Lower lobe of right lung (tissue), 2 donors: ENCODE data around the gene IFI27L1. TPM values are rescaled to one million over a fixed set of nuclear protein-coding genes. Genes with fewer than 3 reads are reported as not detected.

Source experiments
- ATAC-seq, 2 donors: fragments of 200-7000 bp; cut with Tn5 transposase; one replicate each; pipeline ENCODE4 v1.9.1; 2020 to 2022; ENCODE audit warnings: mild to moderate bottlenecking in 2 of 2, moderate library complexity in 2 of 2
- DNase-seq: peaks from one replicate; pipeline ENCODE4 v3.0.0-alpha.2; 2020
- H3K27ac ChIP-seq: fragments of 200-600 bp; one replicate; pipeline ENCODE4 v1.8.0; 2022
- H3K27me3 ChIP-seq: fragments of 200-600 bp; one replicate; pipeline ENCODE4 v1.8.0; 2022; ENCODE audit warnings: low read depth
- H3K36me3 ChIP-seq: fragments of 200-600 bp; one replicate; pipeline ENCODE4 v1.8.0; 2022; ENCODE audit warnings: mild to moderate bottlenecking
- H3K4me1 ChIP-seq: fragments of 200-600 bp; one replicate; pipeline ENCODE4 v1.8.0; 2022
- H3K4me3 ChIP-seq: fragments of 200-600 bp; one replicate; pipeline ENCODE4 v1.8.0; 2022; ENCODE audit warnings: mild to moderate bottlenecking
- H3K9me3 ChIP-seq: fragments of 200-600 bp; one replicate; pipeline ENCODE4 v1.8.0; 2022
- intact Hi-C: fragments of 100-400 bp; cut with DNase I; formaldehyde crosslinking; loops from one replicate; pipeline ENCODE4 v1.11.0; 2022
- total RNA-seq: library from RNA; stranded (reverse); fragmentation: NEBNext Ultra II Directional; extraction: Animal tissue kit (Norgen Biotek cat#: 25700); gene quantifications from one replicate; pipeline ENCODE4 v1.2.1, GENCODE V29; 2021
- TF ChIP-seq, protein P1 (sequence below): fragments of 200-600 bp; IDR thresholded peaks from one replicate; pipeline ENCODE4 v1.8.0; 2022; ENCODE audit warnings: antibody characterized with exemption, mild to moderate bottlenecking
- donor health status: DM: no; HTN: yes; CAD: no; lungs with severe emphysema.

IFI27L1 gene
- total RNA-seq, 1 donor from 2014 or later: 10.9 TPM

- H3K36me3 ChIP-seq: peaks cover 99% of the 10 kb centered on the region
- no peak overlapping the region for H3K4me3 ChIP-seq
- no peaks in the 10 kb centered on the region for H3K9me3 ChIP-seq
- DNase-seq (no peak), ATAC-seq (no peak)
- no peaks in the 10 kb centered on the region for H3K27me3 ChIP-seq
- TF ChIP-seq, protein P1, sequence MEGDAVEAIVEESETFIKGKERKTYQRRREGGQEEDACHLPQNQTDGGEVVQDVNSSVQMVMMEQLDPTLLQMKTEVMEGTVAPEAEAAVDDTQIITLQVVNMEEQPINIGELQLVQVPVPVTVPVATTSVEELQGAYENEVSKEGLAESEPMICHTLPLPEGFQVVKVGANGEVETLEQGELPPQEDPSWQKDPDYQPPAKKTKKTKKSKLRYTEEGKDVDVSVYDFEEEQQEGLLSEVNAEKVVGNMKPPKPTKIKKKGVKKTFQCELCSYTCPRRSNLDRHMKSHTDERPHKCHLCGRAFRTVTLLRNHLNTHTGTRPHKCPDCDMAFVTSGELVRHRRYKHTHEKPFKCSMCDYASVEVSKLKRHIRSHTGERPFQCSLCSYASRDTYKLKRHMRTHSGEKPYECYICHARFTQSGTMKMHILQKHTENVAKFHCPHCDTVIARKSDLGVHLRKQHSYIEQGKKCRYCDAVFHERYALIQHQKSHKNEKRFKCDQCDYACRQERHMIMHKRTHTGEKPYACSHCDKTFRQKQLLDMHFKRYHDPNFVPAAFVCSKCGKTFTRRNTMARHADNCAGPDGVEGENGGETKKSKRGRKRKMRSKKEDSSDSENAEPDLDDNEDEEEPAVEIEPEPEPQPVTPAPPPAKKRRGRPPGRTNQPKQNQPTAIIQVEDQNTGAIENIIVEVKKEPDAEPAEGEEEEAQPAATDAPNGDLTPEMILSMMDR: no peak
- peaks cover 9% of the 10 kb centered on the region for H3K4me1 ChIP-seq
- intact Hi-C loops: no loop called here
- no peak overlapping the region for H3K27ac ChIP-seq
These were observed 26.7 kb upstream of the IFI27L1 start for GRCh38 chr14:94054401-94054800.

GRCh38 chr14:94054936-94055335, 26.2 kb upstream of the IFI27L1 start:
- Histone ChIP-seq H3K9me3 (no peaks in the 10 kb centered on the region), H3K27ac (no peak overlapping the region), H3K4me1 (peaks cover 9% of the 10 kb centered on the region), H3K27me3 (no peaks in the 10 kb centered on the region), H3K4me3 (no peak overlapping the region), H3K36me3 (peaks cover 99% of the 10 kb centered on the region)
- intact Hi-C loops: no loop called here
- DNase-seq (no peak), ATAC-seq (no peak)
- TF ChIP-seq, protein P1: no peak

- ATAC-seq (peak in 1 of 2 donors; percentile 12), DNase-seq (no peak)
- Histone ChIP-seq H3K27me3 (no peaks in the 10 kb centered on the region), H3K27ac (no peak overlapping the region), H3K36me3 (peaks cover 99% of the 10 kb centered on the region), H3K4me1 (peaks cover 9% of the 10 kb centered on the region), H3K4me3 (no peak overlapping the region), H3K9me3 (no peaks in the 10 kb centered on the region)
- TF ChIP-seq, protein P1: no peak
- intact Hi-C loops: no loop called here
These were observed 24.4 kb upstream of the IFI27L1 start for GRCh38 chr14:94056579-94057308.

DNA sequence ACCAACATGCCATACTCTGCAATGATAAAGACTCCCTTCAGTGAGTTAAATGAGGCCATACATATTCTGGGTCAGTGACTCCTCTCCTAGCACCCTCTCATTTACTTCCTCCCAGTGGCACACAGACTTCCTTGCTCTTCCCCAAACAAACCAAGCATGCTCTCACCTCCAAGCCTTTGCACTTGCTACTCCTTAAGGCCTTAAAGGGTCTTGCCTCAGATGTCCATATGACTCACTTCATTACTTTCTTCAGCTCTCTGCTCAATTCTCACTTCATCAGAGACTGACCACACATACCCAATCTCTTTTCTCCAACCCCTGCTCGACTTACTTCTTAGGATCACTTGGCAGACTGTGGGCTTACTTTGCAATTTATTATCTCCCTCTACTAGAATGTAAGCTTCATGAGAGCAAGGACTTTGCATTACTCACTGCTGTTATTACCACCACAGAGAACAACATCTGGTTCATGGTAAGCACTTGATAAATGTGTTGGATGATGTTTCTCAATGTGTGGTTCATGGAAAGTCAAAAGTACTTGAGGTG, 22.9 kb upstream of the IFI27L1 start:
- Histone ChIP-seq H3K36me3 (peaks cover 93% of the 10 kb centered on the region), H3K27ac (no peak overlapping the region), H3K4me1 (peaks cover 9% of the 10 kb centered on the region), H3K4me3 (no peak overlapping the region), H3K9me3 (no peaks in the 10 kb centered on the region), H3K27me3 (no peaks in the 10 kb centered on the region)
- intact Hi-C loops: no loop called here
- DNase-seq (no peak), ATAC-seq (peak in 1 of 2 donors; percentile 5)
- TF ChIP-seq, protein P1: no peak

- Histone ChIP-seq H3K27ac (no peak overlapping the region), H3K4me1 (peaks cover 9% of the 10 kb centered on the region)
These were observed 22.4 kb upstream of the IFI27L1 start for GRCh38 chr14:94058674-94059138.

More at GRCh38 chr14:94058674-94059138, 22.4 kb upstream of the IFI27L1 start:
- peak; percentile 34 to 40 for ATAC-seq
- Histone ChIP-seq H3K36me3 (peaks cover 89% of the 10 kb centered on the region), H3K4me3 (no peak overlapping the region), H3K27me3 (no peaks in the 10 kb centered on the region), H3K9me3 (no peaks in the 10 kb centered on the region)
- DNase-seq: no peak
- intact Hi-C loops: no loop called here
- TF ChIP-seq, protein P1: no peak
